ENCODE data around the gene VASH1.

The VASH1 gene

GRCh38 chr14:76784881-76785280, 23.6 kb downstream of the VASH1 start:
- peak in 1 of 3 experiments; percentile 27 for DNase-seq (ENCODE audit: low read depth in 3 of 3)

GRCh38 chr14:76786601-76787000, 25.3 kb downstream of the VASH1 start:
- no peak for DNase-seq (ENCODE audit: low read depth in 3 of 3)

- DNase-seq (ENCODE audit: low read depth in 3 of 3) = no peak
Measured at GRCh38 chr14:76792422-76792821, 31.2 kb downstream of the VASH1 start.

DNA sequence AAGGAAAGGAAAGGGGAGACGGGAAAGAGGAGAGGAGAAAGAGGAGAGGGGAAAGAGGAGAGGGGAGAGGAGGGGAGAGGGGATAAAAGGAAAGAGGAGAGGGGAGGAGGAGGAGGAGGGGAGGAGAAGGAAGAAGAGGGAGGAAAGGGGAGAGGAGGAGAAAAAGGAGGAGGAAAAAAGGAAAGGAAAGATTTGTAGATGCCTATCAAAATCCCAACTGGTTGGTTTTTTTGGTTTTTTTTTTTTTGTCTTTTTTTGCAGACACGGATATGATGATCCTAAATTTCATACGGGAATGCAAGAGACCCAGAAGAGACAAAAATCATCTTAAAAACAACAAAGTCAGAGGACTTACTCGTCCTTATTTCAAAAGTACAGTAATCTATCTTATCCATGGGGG, 32.1 kb downstream of the VASH1 start:
- DNase-seq (ENCODE audit: low read depth in 3 of 3) = no peak

- DNase-seq (ENCODE audit: low read depth in 3 of 3) = no peak
Measured at GRCh38 chr14:76793956-76794355, 32.7 kb downstream of the VASH1 start.

DNA sequence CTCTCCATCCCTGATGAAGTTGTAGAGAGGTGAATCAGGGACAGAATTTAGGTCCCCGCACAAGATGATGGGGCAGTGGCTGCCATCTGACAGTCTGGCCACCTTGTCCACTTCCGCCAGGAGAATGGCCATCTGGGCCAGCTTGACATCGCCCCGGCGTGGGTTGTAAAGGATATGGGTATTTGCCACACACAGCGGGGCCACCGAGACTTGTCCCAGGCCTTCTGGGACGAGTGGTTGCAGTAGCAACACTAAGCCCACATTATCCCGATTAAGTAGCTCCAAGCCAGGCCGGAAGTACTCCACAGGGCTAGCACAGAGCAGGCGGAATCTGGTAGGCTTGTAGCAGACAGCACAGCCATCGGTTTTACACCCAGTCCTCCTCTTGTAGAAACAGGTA, 45.2 kb downstream of the VASH1 start:
- no peak for DNase-seq (ENCODE audit: low read depth in 3 of 3)

DNA sequence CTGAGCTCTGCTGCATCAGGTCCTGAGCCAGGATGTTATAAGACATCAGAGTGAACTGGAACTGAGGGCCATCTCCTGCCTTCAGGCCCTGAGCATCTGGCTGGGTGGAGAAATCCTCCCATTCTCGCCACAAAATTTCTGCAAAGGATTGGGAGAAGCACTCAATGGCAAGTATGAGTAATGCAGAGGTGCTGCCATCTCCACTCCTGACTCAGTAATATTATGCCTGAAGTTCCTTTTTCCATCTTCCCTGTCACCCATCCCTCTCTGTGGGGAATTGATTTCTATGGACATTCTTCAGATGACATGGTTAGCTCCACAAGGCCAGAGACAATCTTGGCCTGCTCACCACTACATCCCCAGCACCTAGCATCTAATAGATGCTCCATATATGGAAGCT, 46.7 kb downstream of the VASH1 start:
- DNase-seq (ENCODE audit: low read depth in 3 of 3) = no peak

- no peak for DNase-seq (ENCODE audit: low read depth in 3 of 3)
Measured at GRCh38 chr14:76808990-76809389, 47.7 kb downstream of the VASH1 start.

DNA sequence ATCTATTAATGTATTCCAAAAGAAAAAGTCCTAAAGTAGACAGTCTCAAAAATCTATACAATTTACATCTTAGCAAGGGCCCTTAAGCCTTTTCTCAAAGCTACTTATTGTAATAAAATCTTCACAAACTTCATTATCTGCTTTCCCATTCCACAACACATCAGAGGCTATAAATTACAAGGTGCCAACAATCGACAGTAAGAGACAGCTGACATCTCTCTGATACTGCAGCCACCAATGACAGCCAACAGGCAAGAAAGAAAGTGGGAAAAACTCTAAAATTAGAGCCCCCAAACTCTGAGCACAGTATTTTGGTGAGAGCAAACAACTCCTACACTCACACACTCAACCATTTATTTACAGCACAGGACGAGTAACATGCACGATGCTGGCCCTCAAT, 49.3 kb downstream of the VASH1 start:
- DNase-seq (ENCODE audit: low read depth in 3 of 3) = no peak

DNA sequence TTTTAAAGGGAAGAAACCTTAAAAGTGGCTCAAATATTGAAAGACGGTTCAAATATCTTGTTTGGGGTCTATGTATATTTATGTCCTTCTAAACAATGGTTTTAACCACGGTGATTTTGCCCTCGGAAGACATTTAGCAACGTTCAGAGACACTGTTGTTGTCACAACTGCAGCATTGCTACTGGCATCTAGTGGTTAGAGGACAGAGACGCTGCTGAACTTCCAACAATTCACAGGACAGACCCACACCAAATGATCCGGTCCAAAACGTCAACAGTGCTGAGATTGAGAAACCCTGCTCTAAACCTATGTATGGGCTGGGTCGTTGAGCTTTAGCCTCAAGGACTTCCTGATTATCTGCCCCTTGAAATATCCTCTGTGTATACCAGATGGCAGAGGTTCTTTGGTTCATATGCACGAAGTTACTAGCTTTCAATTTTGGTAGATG, 49.7 kb downstream of the VASH1 start:
- DNase-seq (ENCODE audit: low read depth in 3 of 3) = no peak

GRCh38 chr14:76811561-76811960, 50.3 kb downstream of the VASH1 start:
- no peak for DNase-seq (ENCODE audit: low read depth in 3 of 3)

- peak in 1 of 3 experiments; percentile 4 for DNase-seq (ENCODE audit: low read depth in 3 of 3)
Measured at GRCh38 chr14:76812093-76812421, 50.8 kb downstream of the VASH1 start.

- peak; percentile 95 to 97 (median 95) for DNase-seq (ENCODE audit: low read depth in 3 of 3)
Measured at GRCh38 chr14:76812422-76813383, 51.4 kb downstream of the VASH1 start, which contains the start of gene ANGEL1. ANGEL1 (minus strand) TSS chr14:76812882; CDS start chr14:76812827, 55 bp downstream.

DNA sequence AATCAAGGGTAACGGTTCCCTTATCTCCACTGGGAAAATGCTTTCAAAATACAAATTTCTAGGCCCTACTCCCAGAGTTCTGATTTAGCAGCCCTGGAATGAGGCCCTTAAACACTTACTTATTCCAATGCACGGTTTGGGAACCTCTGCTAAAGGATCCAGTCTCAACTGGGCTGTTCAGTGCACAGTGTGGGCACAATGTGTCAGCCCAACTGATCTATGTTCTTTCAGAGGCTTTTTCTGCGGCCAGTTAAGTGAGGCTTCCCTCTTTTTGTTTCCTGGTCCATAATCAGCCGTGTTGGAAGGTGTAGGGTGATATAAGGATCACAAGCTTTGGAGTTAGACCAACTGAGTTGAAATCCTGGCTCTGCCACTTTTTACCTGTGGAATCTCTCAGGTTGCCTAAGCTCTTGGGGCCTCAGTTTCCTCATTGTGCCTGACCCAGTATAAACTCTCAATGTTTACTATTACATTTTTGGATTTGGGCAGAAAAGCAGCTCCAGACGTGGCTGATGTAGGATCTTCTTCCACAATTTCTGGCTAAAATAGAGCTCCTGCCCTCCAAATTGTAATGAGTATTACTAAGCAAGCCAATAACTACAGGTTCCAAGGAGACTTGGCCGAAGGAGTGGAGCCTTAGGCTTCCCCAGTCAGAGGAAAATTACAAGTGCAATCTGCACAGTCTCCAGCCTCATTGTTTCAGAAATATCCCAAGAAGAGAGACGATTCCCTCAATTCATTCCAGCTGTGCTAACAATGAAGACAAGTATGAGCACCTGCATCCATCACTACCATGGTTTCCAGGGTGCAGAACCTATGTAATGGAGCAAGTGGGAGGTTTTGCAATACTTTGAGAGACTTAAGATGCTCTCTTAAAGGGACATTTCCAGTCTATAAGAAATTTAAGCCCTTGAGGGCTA, 53.7 kb downstream of the VASH1 start:
- no peak for DNase-seq (ENCODE audit: low read depth in 3 of 3)

- DNase-seq (ENCODE audit: low read depth in 3 of 3) = no peak
Measured at GRCh38 chr14:76820700-76821099, 59.4 kb downstream of the VASH1 start.

GRCh38 chr14:76826122-76826521, 64.9 kb downstream of the VASH1 start, which contains the start of gene LRRC74A:
LRRC74A (plus strand) TSS chr14:76826408; CDS start chr14:76826698, 290 bp downstream.
- DNase-seq (ENCODE audit: low read depth in 3 of 3) = no peak

- DNase-seq (ENCODE audit: low read depth in 3 of 3) = no peak
Measured at GRCh38 chr14:76827696-76828296, 66.5 kb downstream of the VASH1 start.

DNA sequence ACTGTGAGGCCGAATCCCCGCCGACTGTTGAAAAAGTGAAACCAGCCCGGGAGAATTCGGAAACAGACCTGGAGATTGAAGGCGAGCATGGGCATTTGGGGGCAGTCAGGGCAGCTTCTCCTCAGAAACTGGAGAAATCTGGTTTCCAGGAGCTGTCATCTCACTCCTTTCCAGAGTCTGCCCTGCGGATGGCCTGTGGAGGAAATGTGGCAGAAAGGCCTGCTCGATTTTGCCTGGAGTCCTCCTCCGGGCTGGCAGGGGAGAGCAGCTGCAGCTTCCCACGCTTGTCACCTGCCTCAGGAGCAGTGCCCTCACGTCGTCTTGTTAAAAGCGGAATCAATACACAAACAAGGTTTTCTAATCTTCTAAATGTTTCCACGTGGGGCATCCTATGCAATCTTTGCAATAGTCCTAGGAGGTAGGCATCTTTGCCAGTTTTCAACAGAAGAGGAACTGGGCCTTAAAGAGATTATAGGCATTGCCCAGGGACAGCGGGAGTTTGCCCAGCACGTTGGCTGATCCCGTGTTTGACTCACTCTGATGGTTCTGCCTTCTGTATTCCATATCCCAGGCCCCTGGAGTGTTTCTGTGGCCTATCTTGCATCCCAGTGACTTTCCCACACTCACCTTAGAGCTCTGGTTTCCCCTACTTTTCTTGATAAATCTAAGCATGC, 67.2 kb downstream of the VASH1 start:
- DNase-seq (ENCODE audit: low read depth in 3 of 3) = no peak

DNA sequence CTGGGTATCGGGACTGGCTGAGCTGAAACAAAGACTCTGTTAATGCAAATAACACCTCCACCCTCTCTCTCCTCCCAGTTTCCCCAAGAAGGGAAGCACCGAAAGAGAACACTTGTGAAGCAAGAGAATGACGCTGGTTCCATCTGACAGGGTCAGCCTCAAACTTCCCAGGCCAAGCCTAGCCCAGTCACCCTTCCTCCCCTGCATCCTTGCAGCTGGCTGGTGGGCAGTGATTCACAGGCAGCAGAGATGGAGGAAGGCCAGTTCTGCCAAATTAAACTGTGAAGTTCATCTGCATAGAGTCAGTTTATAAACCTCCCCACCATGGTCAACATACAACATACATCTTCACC, 67.7 kb downstream of the VASH1 start:
- no peak for DNase-seq (ENCODE audit: low read depth in 3 of 3)

GRCh38 chr14:76829650-76830421, 68.6 kb downstream of the VASH1 start:
- no peak for DNase-seq (ENCODE audit: low read depth in 3 of 3)

GRCh38 chr14:76830556-76830955, 69.3 kb downstream of the VASH1 start:
- no peak for DNase-seq (ENCODE audit: low read depth in 3 of 3)

All from stimulated activated CD4-positive, alpha-beta T cell treated with anti-CD3 and anti-CD28 coated beads, TNF-alpha, amount 100 ng/mL, for 4 hours (primary cell).